Lower leg skin (tissue), 3 donors: Measurements from ENCODE around the gene COX4I1.

Experiments
- CTCF ChIP-seq, 3 donors: fragments of 450-650 bp; IDR thresholded peaks; one replicate each; pipeline ENCODE4 v1.5.1; 2016; ENCODE audit warnings: antibody characterized with exemption in 3 of 3, mild to moderate bottlenecking in 3 of 3, moderate library complexity in 2 of 3
- POLR2A ChIP-seq, 2 donors: fragments of 450-650 bp; IDR thresholded peaks; one replicate each; pipeline ENCODE4 v1.6.1; 2016 to 2017; ENCODE audit warnings: antibody characterized with exemption in 2 of 2, mild to moderate bottlenecking in 1 of 2, moderate library complexity in 1 of 2

GRCh38 chr16:85819771-85820170 is 20.3 kb downstream of the COX4I1 start:
- no peak for TF ChIP-seq CTCF (IDR thresholded peaks at IDR 0.05)
- no peak for TF ChIP-seq POLR2A (IDR thresholded peaks at IDR 0.05)
